GM18867 (cell line): Measurements from ENCODE around the gene CFL2.

Experiments used
- ATAC-seq: cut with Tn5 transposase; IDR thresholded peaks from one replicate; pipeline ENCODE4 v1.9.1; 2021; ENCODE audit warnings: mild to moderate bottlenecking, moderate library complexity; ENCODE audit not compliant: unreplicated experiment

The CFL2 gene

GRCh38 chr14:34676516-34677211 is 37.7 kb downstream of the CFL2 start:
- ATAC-seq = no peak

DNA sequence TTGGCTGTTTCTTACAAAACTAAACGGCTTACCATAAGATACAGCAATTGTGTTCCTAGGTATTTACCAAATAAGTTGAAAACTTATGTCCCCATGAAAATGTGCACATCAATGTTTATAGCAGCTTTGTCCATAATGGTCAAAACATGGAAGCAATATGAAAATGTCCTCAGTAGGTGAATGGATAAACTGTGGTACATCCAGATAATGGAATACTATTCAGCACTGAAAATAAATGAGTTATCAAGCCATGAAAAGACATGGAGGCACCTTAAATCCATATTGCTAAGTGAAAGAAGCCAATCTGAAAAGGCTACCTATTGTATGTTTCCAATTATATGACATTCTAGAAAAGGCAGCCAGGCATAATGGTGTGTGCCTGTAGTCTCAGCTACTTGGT is 40.7 kb downstream of the CFL2 start:
- no peak for ATAC-seq

DNA sequence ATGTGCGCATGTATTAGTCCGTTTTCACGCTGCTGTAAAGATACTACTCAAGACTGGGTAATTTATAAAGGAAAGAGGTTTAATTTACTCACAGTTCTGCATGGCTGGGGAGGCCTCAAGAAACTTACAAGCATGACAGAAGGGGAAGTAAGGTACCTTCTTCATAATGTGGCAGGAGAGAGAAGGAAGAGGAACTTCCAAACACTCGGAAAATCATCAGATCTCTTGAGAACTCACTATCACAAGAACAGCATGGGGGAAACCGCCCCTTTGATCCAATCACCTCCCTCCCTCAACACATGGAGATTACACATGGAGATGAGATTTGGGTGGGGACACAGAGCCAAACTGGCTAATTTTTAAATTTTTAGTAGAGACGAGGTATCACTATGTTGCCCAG is 42.7 kb downstream of the CFL2 start:
- no peak for ATAC-seq

DNA sequence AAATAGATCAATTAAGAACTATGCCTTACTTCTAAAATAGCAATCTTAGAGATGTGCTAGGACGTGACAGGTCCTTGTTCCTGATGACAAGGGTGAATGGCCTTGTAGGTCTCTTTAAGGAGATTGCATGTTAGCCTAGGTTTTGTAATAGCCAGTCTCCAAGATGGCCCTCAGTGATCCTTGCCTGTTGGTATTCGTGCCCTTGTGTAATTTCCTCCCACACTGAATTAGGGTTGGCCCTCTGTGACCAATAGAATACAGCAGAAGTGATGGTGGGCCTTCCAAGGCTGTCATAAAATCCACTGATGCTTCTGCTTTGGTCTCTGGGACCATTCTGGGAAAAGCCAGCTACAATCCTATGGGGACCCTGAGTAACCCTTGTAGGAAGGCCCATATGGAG is 46.3 kb downstream of the CFL2 start:
- no peak for ATAC-seq

DNA sequence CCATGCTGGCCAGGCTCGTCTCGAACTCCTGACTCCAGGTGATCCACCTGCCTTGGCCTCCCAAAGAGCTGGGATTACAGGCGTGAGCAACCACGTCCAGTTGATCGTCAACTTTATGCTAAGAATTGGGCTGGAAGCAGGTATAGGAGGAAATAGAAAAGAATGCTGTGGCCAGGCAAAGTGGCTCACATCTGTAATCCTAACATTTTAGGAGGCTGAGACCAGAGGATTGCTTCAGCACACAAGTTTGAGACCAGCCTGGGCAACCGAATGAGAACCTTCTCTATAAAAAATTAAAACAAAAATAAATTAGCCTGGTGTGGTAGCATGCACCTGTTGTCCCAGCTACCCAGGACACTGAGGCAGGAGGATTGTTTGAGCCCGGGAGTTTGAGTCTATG is 47.4 kb downstream of the CFL2 start:
- no peak for ATAC-seq

- ATAC-seq = no peak
Observed at GRCh38 chr14:34665785-34666435, 48.5 kb downstream of the CFL2 start.

DNA sequence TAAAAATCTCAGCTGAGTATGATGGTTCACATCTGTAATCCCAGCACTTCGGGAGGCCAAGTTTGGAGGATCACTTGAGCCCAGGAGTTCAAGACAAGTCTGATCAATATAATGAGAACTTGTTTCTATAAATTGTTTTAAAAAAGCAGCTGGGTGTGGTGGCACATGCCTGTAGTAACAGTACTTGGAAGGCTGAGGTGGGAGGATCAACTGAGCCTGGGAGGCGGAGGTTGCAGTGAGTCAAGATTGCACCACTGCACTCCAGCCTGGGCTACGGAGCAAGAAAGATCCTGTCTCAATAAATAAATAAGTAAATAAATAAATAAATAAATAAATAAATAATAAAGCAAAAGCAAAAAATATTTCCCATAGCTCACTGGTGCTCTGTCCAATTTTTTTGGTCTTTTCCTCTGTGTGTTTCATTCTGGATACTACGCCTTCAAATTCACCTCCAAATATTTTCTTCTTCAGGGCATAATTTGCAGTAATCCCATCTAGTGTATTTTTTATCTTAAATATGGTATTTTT is 51.8 kb downstream of the CFL2 start:
- ATAC-seq = no peak

DNA sequence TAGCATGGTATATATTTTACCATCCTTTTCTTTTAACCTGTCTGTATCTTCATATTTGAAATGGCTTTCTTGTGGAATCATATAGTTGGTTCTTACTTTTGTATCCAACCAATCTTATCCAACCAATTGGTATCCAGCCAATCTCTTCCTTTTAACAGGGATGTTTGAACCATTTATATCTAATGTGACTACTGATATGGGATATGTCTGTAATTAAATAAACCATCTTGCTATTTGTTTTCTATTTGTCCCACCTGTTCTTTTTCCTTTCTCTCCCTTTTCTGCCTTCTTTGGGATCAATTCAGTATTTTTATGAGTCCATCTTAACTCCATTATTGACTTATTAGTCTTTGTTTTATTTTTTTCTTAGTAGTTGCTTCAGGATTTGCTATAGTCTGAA is 53.6 kb downstream of the CFL2 start:
- ATAC-seq = no peak
